Measurements from ENCODE around the gene VPS26B. TPM values are rescaled to one million over a fixed set of nuclear protein-coding genes. Genes with fewer than 3 reads are reported as not detected.

Gene VPS26B
- total and polyA plus RNA-seq, 2 donors (not counting 3 experiments of a cell fraction or from before 2014, with no cell fraction given), result 40.2 to 53.1 TPM

DNA sequence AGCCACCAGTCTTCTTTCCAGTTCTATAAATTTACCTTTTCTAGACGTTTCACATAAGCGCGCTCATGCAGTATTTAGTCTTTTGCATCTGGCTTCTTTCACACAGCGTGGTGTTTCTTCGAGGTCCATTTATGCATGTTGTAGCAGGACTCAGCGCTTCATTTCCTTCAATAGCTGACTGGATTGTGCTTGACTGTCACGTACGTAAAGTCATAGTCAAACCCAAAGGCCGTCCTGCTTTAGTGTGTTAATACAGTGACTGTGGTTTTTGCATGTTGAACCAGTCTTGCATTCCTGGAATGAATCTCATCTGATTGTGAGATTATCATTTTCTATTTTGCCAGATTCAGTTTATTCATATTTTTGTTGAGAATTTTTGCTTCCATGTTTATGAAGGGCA, 70.2 kb downstream of the VPS26B start:
- DNase-seq (ENCODE audit: low read depth, low spot score) (no peak), FAIRE-seq (no peak)
- Histone ChIP-seq H3K9ac (replicated peaks; ENCODE audit: extremely low read depth, insufficient read depth, low read length) (no peak overlapping the region), H3K36me3 (ENCODE audit: control insufficient read depth in 2 of 2, extremely low read depth in 1 of 2, insufficient read depth in 2 of 2, low read length in 2 of 2) (no peaks in the 10 kb centered on the region), H3K4me3 (replicated peaks in 1 of 3; ENCODE audit: insufficient read depth in 1 of 3, low read depth in 1 of 3, low read length in 3 of 3) (no peak overlapping the region), H3K27ac (ENCODE audit: insufficient read depth, low read depth, low read length) (no peak overlapping the region), H3K27me3 (ENCODE audit: control insufficient read depth in 2 of 2, insufficient read depth in 2 of 2, low read length in 2 of 2) (no peaks in the 10 kb centered on the region), H3K4me1 (ENCODE audit: control insufficient read depth, extremely low read depth, insufficient read depth, low read length) (no peaks in the 10 kb centered on the region), H3K9me1 (replicated peaks; ENCODE audit: control insufficient read depth, extremely low read depth, insufficient read depth, low read length) (no peaks in the 10 kb centered on the region), H2AFZ (ENCODE audit: low read depth, low read length) (no peak overlapping the region), H3K4me2 (ENCODE audit: insufficient read depth, low read length) (no peak overlapping the region), H4K20me1 (replicated peaks; ENCODE audit: control insufficient read depth, extremely low read depth, insufficient read depth, low read length) (no peaks in the 10 kb centered on the region), H3K79me2 (ENCODE audit: control insufficient read depth, insufficient read depth, low read length) (no peaks in the 10 kb centered on the region), H3K9me3 (replicated peaks; ENCODE audit: control insufficient read depth, insufficient read depth, low read length) (no peaks in the 10 kb centered on the region)
- intact Hi-C loops (cut with micrococcal nuclease) (no loop called here), dilution Hi-C loops (cut with MboI; ENCODE audit: extremely low pct_ligation_motif_present, low sequenced_read_pairs) (no loop called here)
- CTCF ChIA-PET, result no interaction called here
- TF ChIP-seq, protein P1, sequence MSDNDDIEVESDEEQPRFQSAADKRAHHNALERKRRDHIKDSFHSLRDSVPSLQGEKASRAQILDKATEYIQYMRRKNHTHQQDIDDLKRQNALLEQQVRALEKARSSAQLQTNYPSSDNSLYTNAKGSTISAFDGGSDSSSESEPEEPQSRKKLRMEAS (IDR thresholded peaks at IDR 0.05; ENCODE audit: insufficient read depth, insufficient read length), result no peak
- TF ChIP-seq GATA2 (IDR thresholded peaks at IDR 0.05; ENCODE audit: insufficient read depth, insufficient read length, low read depth, low read length), result no peak
- TF ChIP-seq POLR2A (IDR thresholded peaks at IDR 0.05; ENCODE audit: low read depth, low read length), result no peak
- TF ChIP-seq POLR2AphosphoS5 (IDR thresholded peaks at IDR 0.05; ENCODE audit: insufficient read depth, low read depth, low read length), result no peak
- no peak for TF ChIP-seq MYC (IDR thresholded peaks at IDR 0.05; ENCODE audit: low read depth, low read length)
- no peak for TF ChIP-seq JUN (IDR thresholded peaks at IDR 0.05; ENCODE audit: borderline replicate concordance, insufficient read depth, insufficient read length, low read depth)
- TF ChIP-seq FOS (IDR thresholded peaks at IDR 0.05; ENCODE audit: borderline replicate concordance, insufficient read depth, low read length), result no peak
- TF ChIP-seq EZH2 (IDR thresholded peaks at IDR 0.05; ENCODE audit: borderline replicate concordance, low read depth, low read length, severe bottlenecking), result no peak
- TF ChIP-seq, protein P2, sequence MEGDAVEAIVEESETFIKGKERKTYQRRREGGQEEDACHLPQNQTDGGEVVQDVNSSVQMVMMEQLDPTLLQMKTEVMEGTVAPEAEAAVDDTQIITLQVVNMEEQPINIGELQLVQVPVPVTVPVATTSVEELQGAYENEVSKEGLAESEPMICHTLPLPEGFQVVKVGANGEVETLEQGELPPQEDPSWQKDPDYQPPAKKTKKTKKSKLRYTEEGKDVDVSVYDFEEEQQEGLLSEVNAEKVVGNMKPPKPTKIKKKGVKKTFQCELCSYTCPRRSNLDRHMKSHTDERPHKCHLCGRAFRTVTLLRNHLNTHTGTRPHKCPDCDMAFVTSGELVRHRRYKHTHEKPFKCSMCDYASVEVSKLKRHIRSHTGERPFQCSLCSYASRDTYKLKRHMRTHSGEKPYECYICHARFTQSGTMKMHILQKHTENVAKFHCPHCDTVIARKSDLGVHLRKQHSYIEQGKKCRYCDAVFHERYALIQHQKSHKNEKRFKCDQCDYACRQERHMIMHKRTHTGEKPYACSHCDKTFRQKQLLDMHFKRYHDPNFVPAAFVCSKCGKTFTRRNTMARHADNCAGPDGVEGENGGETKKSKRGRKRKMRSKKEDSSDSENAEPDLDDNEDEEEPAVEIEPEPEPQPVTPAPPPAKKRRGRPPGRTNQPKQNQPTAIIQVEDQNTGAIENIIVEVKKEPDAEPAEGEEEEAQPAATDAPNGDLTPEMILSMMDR (IDR thresholded peaks at IDR 0.05; ENCODE audit: extremely low read depth in 1 of 2, insufficient read depth in 1 of 2, low read depth in 1 of 2, low read length in 2 of 2), result no peak
- BruUV-seq (replicated peaks), result no TSS peak
- POLR2A ChIA-PET, result no interaction called here

Other genes starting within 250 kb of the VPS26B start
- 106 and 137 TPM in 2 replicates for gene JAM3, start 155.6 kb upstream of the VPS26B start, total RNA-seq
- gene JAM3, start 155.6 kb upstream of the VPS26B start, polyA plus RNA-seq, result 67.1 and 78.8 TPM in 2 replicates
- gene NCAPD3, start 704 bp upstream of the VPS26B start, total RNA-seq, result 42.6 and 43.8 TPM in 2 replicates
- 19.7 and 22.6 TPM in 2 replicates for gene NCAPD3, start 704 bp upstream of the VPS26B start, polyA plus RNA-seq
- gene THYN1, start 28.7 kb downstream of the VPS26B start, total RNA-seq, result 38.0 and 40.7 TPM in 2 replicates
- gene THYN1, start 28.7 kb downstream of the VPS26B start, polyA plus RNA-seq, result 29.2 and 35.7 TPM in 2 replicates
- gene ACAD8, start 28.9 kb downstream of the VPS26B start, total RNA-seq, result 21.2 and 22.9 TPM in 2 replicates
- gene ACAD8, start 28.9 kb downstream of the VPS26B start, polyA plus RNA-seq, result 24.2 and 29.0 TPM in 2 replicates
- not detected in 2 replicates for gene GLB1L3, start 51.7 kb downstream of the VPS26B start, total RNA-seq
- gene GLB1L3, start 51.7 kb downstream of the VPS26B start, polyA plus RNA-seq, result not detected in 2 replicates
- gene GLB1L2, start 107.3 kb downstream of the VPS26B start, total RNA-seq, result 0.28 and 0.55 TPM in 2 replicates
- 0.48 and 0.59 TPM in 2 replicates for gene GLB1L2, start 107.3 kb downstream of the VPS26B start, polyA plus RNA-seq
- gene B3GAT1, start 187.6 kb downstream of the VPS26B start, total RNA-seq, result not detected in 2 replicates
- 0.01 TPM in 1 of 2 replicates, not detected in the other for gene B3GAT1, start 187.6 kb downstream of the VPS26B start, polyA plus RNA-seq